ENCODE measurements around the gene OXER1.

OXER1 gene

GRCh38 chr2:42765686-42766085 is 1.8 kb upstream of the OXER1 start:
- peaks cover 4% of the 10 kb centered on the region for H3K36me3 Mint-ChIP-seq
- H3K4me3 Mint-ChIP-seq = no peak overlapping the region
- no peaks in the 10 kb centered on the region for H3K27me3 Mint-ChIP-seq
- H3K27ac Mint-ChIP-seq = no peak overlapping the region
- no peaks in the 10 kb centered on the region for H3K9me3 Mint-ChIP-seq
- H3K4me1 Mint-ChIP-seq = no peaks in the 10 kb centered on the region

- peaks cover 4% of the 10 kb centered on the region for H3K36me3 Mint-ChIP-seq
- H3K27me3 Mint-ChIP-seq = no peaks in the 10 kb centered on the region
- no peak overlapping the region for H3K27ac Mint-ChIP-seq
- no peaks in the 10 kb centered on the region for H3K9me3 Mint-ChIP-seq
- H3K4me1 Mint-ChIP-seq = no peaks in the 10 kb centered on the region
- no peak overlapping the region for H3K4me3 Mint-ChIP-seq
Measured at GRCh38 chr2:42764901-42765300, 966 bp upstream of the OXER1 start.

GRCh38 chr2:42762823-42763804 is 821 bp downstream of the OXER1 start:
- Mint-ChIP-seq H3K36me3 (peaks cover 4% of the 10 kb centered on the region), H3K9me3 (no peaks in the 10 kb centered on the region), H3K4me3 (no peak overlapping the region), H3K4me1 (no peaks in the 10 kb centered on the region), H3K27me3 (no peaks in the 10 kb centered on the region), H3K27ac (no peak overlapping the region)

GRCh38 chr2:42762155-42762554 is 1.8 kb downstream of the OXER1 start:
- H3K4me1 Mint-ChIP-seq = no peaks in the 10 kb centered on the region
- H3K27me3 Mint-ChIP-seq = no peaks in the 10 kb centered on the region
- no peak overlapping the region for H3K27ac Mint-ChIP-seq
- H3K36me3 Mint-ChIP-seq = peaks cover 4% of the 10 kb centered on the region
- no peak overlapping the region for H3K4me3 Mint-ChIP-seq
- H3K9me3 Mint-ChIP-seq = no peaks in the 10 kb centered on the region

- Mint-ChIP-seq H3K4me1 (no peaks in the 10 kb centered on the region), H3K4me3 (no peak overlapping the region), H3K9me3 (no peaks in the 10 kb centered on the region), H3K36me3 (peaks cover 4% of the 10 kb centered on the region), H3K27me3 (no peaks in the 10 kb centered on the region), H3K27ac (no peak overlapping the region)
Measured at GRCh38 chr2:42761554-42761953, 2.4 kb downstream of the OXER1 start.

- Mint-ChIP-seq H3K4me3 (no peak overlapping the region), H3K9me3 (no peaks in the 10 kb centered on the region), H3K27me3 (no peaks in the 10 kb centered on the region), H3K36me3 (peaks cover 5% of the 10 kb centered on the region), H3K27ac (peak overlapping the region; percentile 61), H3K4me1 (no peaks in the 10 kb centered on the region)
Measured at GRCh38 chr2:42758751-42759150, 5.2 kb downstream of the OXER1 start.

- Mint-ChIP-seq H3K4me3 (no peak overlapping the region), H3K27ac (peak overlapping the region; percentile 61), H3K9me3 (no peaks in the 10 kb centered on the region), H3K4me1 (no peaks in the 10 kb centered on the region), H3K36me3 (peaks cover 5% of the 10 kb centered on the region), H3K27me3 (no peaks in the 10 kb centered on the region)
Measured at GRCh38 chr2:42757981-42758740, 5.8 kb downstream of the OXER1 start.

GRCh38 chr2:42756966-42757513 is 6.9 kb downstream of the OXER1 start:
- H3K27me3 Mint-ChIP-seq = no peaks in the 10 kb centered on the region
- no peaks in the 10 kb centered on the region for H3K4me1 Mint-ChIP-seq
- H3K36me3 Mint-ChIP-seq = peaks cover 3% of the 10 kb centered on the region
- no peak overlapping the region for H3K4me3 Mint-ChIP-seq
- no peaks in the 10 kb centered on the region for H3K9me3 Mint-ChIP-seq
- no peak overlapping the region for H3K27ac Mint-ChIP-seq

- Mint-ChIP-seq H3K4me1 (no peaks in the 10 kb centered on the region), H3K36me3 (peaks cover 2% of the 10 kb centered on the region), H3K27me3 (no peaks in the 10 kb centered on the region), H3K27ac (no peak overlapping the region), H3K9me3 (no peaks in the 10 kb centered on the region), H3K4me3 (no peak overlapping the region)
Measured at GRCh38 chr2:42756150-42756775, 7.7 kb downstream of the OXER1 start.

- Mint-ChIP-seq H3K27me3 (no peaks in the 10 kb centered on the region), H3K27ac (no peak overlapping the region), H3K4me3 (no peak overlapping the region), H3K4me1 (peaks cover under 1% of the 10 kb centered on the region), H3K9me3 (no peaks in the 10 kb centered on the region), H3K36me3 (peaks cover 2% of the 10 kb centered on the region)
Measured at GRCh38 chr2:42755191-42755880, 8.6 kb downstream of the OXER1 start.

GRCh38 chr2:42754776-42755140 is 9.2 kb downstream of the OXER1 start:
- no peak overlapping the region for H3K4me3 Mint-ChIP-seq
- peaks cover 3% of the 10 kb centered on the region for H3K4me1 Mint-ChIP-seq
- peaks cover 4% of the 10 kb centered on the region for H3K36me3 Mint-ChIP-seq
- no peaks in the 10 kb centered on the region for H3K9me3 Mint-ChIP-seq
- H3K27me3 Mint-ChIP-seq = no peaks in the 10 kb centered on the region
- H3K27ac Mint-ChIP-seq = no peak overlapping the region

- Mint-ChIP-seq H3K27ac (no peak overlapping the region), H3K9me3 (no peaks in the 10 kb centered on the region), H3K4me3 (no peak overlapping the region), H3K36me3 (peaks cover 4% of the 10 kb centered on the region), H3K4me1 (peaks cover 3% of the 10 kb centered on the region), H3K27me3 (no peaks in the 10 kb centered on the region)
Measured at GRCh38 chr2:42754021-42754775, 9.7 kb downstream of the OXER1 start.

GRCh38 chr2:42752816-42753813 is 10.8 kb downstream of the OXER1 start:
- no peak overlapping the region for H3K27ac Mint-ChIP-seq
- H3K4me3 Mint-ChIP-seq = no peak overlapping the region
- H3K9me3 Mint-ChIP-seq = no peaks in the 10 kb centered on the region
- H3K4me1 Mint-ChIP-seq = peaks cover 3% of the 10 kb centered on the region
- no peaks in the 10 kb centered on the region for H3K27me3 Mint-ChIP-seq
- peaks cover 7% of the 10 kb centered on the region for H3K36me3 Mint-ChIP-seq
